ENCODE measurements around the gene CASS4. TPM values are rescaled to one million over a fixed set of nuclear protein-coding genes. Genes with fewer than 3 reads are reported as not detected.
"Not testable (repeated sequence)": the region's sequence is repeated elsewhere in the genome, so short reads cannot be mapped to it uniquely, and the experiment has no call there.

Gene CASS4
- total RNA-seq, 1 experiment from 2014 or later = 0.13 TPM

- Mint-ChIP-seq H3K9me3 (no peaks in the 10 kb centered on the region), H3K27me3 (ENCODE audit: low read depth) (no peaks in the 10 kb centered on the region), H3K4me1 (peaks cover 27% of the 10 kb centered on the region), H3K27ac (peak overlapping the region; percentile 48; the same call in 1 of the 2 replicates), H3K36me3 (peaks cover 61% of the 10 kb centered on the region), H3K4me3 (no peak overlapping the region; the same call in 1 of the 2 replicates)
- ChIA-PET POLR2A (no interaction called here), CTCF (no interaction called here)
- ATAC-seq = no peak
- no peak for DNase-seq (ENCODE audit: low spot score)
- no peak for TF ChIP-seq FOXK1 (CRISPR knock-in tag; IDR thresholded peaks at IDR 0.05)
- TF ChIP-seq ZNF512 (CRISPR knock-in tag; IDR thresholded peaks at IDR 0.05; ENCODE audit: borderline replicate concordance) = no peak
- no peak for TF ChIP-seq ELF4 (CRISPR knock-in tag; IDR thresholded peaks at IDR 0.05; ENCODE audit: low read depth)
- no peak for TF ChIP-seq JAZF1 (CRISPR knock-in tag; IDR thresholded peaks at IDR 0.05)
- no peak for TF ChIP-seq NFATC4 (CRISPR knock-in tag; IDR thresholded peaks at IDR 0.05)
- no peak for TF ChIP-seq ZMAT4 (CRISPR knock-in tag; IDR thresholded peaks at IDR 0.05)
- no peak for TF ChIP-seq ZNF317 (CRISPR knock-in tag; IDR thresholded peaks at IDR 0.05; ENCODE audit: borderline replicate concordance, low read depth)
- TF ChIP-seq ATF3 (CRISPR knock-in tag; conservative IDR thresholded peaks at IDR 0.05) = no peak
- TF ChIP-seq ZNF671 (CRISPR knock-in tag; IDR thresholded peaks at IDR 0.05) = no peak
- TF ChIP-seq ZNF532 (CRISPR knock-in tag; IDR thresholded peaks at IDR 0.05; ENCODE audit: borderline replicate concordance) = no peak
Measured at GRCh38 chr20:56388882-56389281, 23.2 kb upstream of the CASS4 start.

- Mint-ChIP-seq H3K36me3 (peaks cover 57% of the 10 kb centered on the region), H3K9me3 (no peaks in the 10 kb centered on the region), H3K27me3 (ENCODE audit: low read depth) (no peaks in the 10 kb centered on the region), H3K4me3 (no peak overlapping the region), H3K27ac (peak overlapping the region; percentile 50; the same call in 1 of the 2 replicates), H3K4me1 (peaks cover 29% of the 10 kb centered on the region)
- ChIA-PET CTCF (no interaction called here), POLR2A (no interaction called here)
- DNase-seq (ENCODE audit: low spot score) (no peak), ATAC-seq (no peak)
- TF ChIP-seq SOX15 (CRISPR knock-in tag; IDR thresholded peaks at IDR 0.05) (no peak), SMAD3 (CRISPR knock-in tag; IDR thresholded peaks at IDR 0.05; ENCODE audit: borderline replicate concordance) (no peak), IRF1 (CRISPR knock-in tag; IDR thresholded peaks at IDR 0.05) (no peak), TEAD1 (CRISPR knock-in tag; IDR thresholded peaks at IDR 0.05) (no peak), SP1 (CRISPR knock-in tag; conservative IDR thresholded peaks at IDR 0.05) (no peak), ATF1 (CRISPR knock-in tag; IDR thresholded peaks at IDR 0.05) (no peak), AFF4 (CRISPR knock-in tag; IDR thresholded peaks at IDR 0.05; ENCODE audit: borderline replicate concordance) (no peak), ZNF671 (CRISPR knock-in tag; IDR thresholded peaks at IDR 0.05) (no peak)
Measured at GRCh38 chr20:56389807-56390206, 22.3 kb upstream of the CASS4 start.

GRCh38 chr20:56390396-56390795 lies 21.7 kb upstream of the CASS4 start:
- H3K4me1 Mint-ChIP-seq = peaks cover 29% of the 10 kb centered on the region
- H3K4me3 Mint-ChIP-seq; H3K9me3 Mint-ChIP-seq; DNase-seq (ENCODE audit: low spot score); ATAC-seq; POLR2A ChIA-PET; H3K27me3 Mint-ChIP-seq (ENCODE audit: low read depth); H3K27ac Mint-ChIP-seq; CTCF ChIA-PET: not testable (repeated sequence)
- peaks cover 54% of the 10 kb centered on the region for H3K36me3 Mint-ChIP-seq
